Inferior parietal cortex (tissue), 1 donor: ENCODE results near the gene SVIL.
"Not testable (repeated sequence)": the region's sequence is repeated elsewhere in the genome, so short reads cannot be mapped to it uniquely, and the experiment has no call there.

Experiments used
- DNase-seq: peaks from one replicate; pipeline ENCODE4 v3.0.0-alpha.2; 2016; ENCODE audit errors: extremely low spot score

SVIL gene

DNA sequence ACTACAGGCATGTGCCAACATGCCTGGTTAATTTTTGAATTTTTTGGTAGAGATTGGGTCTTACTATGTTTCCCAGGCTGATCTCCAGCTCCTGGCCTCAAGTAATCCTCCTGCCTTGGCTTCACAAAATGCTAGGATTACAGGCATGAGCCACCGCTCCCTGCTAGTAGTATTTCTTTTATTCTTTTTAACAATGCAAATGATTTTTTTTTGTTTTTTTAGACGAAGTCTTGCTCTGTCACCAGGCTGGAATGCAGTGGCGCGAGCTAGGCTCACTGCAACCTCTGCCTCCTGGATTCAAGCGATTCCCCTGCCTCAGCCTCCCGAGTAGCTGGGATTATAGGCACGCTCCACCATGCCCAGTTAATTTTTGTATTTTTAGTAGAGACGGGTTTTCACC lies 58.1 kb downstream of the SVIL start:
- no peak for DNase-seq

- no peak for DNase-seq
Observed at GRCh38 chr10:29575098-29575455, 59.7 kb downstream of the SVIL start.

- DNase-seq: not testable (repeated sequence)
Observed at GRCh38 chr10:29574212-29575097, 60.3 kb downstream of the SVIL start.

- DNase-seq: not testable (repeated sequence)
Observed at GRCh38 chr10:29570248-29570647, 64.5 kb downstream of the SVIL start.

- no peak for DNase-seq
Observed at GRCh38 chr10:29569795-29570194, 65.0 kb downstream of the SVIL start.

DNA sequence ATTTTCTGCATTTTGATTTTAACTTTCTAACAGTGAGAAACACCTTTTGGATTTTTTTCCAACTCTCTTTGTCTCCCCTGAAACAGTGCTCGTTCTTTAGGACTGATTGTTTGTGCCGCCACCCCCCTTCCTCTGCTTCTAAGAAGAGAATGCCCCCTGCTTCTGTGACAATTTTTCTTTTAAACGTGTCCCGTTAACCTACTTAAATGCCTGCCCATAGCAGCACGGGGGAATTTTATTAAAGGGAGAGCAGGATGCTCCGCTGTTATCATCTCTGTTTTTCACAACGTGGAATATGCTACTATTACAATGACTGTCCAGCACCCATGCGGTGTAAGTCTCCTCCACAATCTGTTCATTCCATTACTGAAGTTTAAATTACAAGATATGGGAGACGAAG lies 67.8 kb downstream of the SVIL start:
- DNase-seq: no peak

DNA sequence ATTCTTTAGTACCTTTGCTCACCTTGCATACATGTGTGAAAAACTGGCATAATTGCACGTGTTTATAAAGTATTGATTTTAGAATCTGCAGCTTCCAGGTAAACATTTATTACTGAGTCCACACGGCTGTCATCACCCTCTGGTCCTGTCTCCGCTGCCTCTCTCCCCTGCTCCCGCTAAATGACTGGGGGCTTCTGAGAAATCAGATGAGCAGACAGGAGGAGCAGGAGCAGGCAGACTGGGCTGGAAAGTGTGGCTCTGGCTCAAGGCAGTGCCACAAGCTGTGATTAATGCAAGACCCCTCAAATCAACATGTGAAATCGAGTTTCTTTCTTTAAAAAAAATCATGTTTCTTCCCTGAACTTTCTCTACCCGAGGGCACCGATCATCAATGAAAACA lies 68.6 kb downstream of the SVIL start:
- DNase-seq: not testable (repeated sequence)

DNA sequence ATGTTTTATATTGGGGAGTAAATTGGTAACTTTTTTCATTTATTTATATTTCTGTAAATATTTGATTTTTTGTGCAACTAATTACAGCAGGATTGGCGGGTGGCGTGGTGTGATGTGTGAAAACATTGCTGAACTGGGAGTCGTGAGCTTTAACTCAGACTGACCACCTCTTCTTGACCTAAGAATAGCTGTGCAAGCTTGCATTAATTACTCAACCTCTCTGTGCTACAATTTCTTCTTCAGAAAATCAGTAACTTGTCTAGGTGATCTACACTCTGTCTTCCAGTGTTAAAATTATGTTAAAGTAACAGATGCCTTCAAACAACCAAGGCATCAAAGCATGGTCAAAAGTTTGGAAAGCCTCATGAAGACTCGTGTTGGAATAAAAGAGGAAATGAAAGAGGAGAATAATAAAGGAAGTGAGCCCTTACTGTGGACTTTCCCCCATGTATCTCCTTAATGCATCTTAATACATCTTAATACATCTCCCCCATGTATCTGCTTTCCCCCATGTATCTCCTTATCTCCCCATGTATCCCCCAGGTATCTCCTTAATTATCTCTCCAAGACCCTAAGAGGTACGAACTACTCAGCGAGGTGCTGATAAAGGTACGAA lies 71.2 kb downstream of the SVIL start:
- DNase-seq: no peak

DNA sequence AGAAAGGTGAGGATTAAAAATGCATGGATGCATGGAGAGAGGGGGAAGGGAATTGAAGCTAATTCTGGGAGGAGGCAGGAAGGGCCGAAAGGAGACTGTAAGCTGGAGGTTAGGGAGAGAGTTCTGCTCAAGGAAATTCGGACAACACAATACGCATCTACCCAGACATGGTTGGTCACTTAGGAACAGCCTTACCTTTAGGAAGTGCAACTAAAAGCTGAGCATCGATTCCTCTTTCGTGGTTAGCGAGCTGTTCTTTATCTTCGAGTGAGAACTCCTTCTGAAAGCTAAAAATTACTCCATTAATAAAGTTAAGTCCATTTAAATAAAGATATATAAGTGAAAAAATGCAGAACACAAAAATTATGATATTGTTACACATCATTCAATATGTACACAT lies 71.8 kb downstream of the SVIL start:
- not testable (repeated sequence) for DNase-seq

- no peak for DNase-seq
Observed at GRCh38 chr10:29559996-29560395, 74.8 kb downstream of the SVIL start.

GRCh38 chr10:29557665-29558064 lies 77.1 kb downstream of the SVIL start:
- DNase-seq: no peak

GRCh38 chr10:29555746-29556481 lies 78.9 kb downstream of the SVIL start:
- DNase-seq: no peak

DNA sequence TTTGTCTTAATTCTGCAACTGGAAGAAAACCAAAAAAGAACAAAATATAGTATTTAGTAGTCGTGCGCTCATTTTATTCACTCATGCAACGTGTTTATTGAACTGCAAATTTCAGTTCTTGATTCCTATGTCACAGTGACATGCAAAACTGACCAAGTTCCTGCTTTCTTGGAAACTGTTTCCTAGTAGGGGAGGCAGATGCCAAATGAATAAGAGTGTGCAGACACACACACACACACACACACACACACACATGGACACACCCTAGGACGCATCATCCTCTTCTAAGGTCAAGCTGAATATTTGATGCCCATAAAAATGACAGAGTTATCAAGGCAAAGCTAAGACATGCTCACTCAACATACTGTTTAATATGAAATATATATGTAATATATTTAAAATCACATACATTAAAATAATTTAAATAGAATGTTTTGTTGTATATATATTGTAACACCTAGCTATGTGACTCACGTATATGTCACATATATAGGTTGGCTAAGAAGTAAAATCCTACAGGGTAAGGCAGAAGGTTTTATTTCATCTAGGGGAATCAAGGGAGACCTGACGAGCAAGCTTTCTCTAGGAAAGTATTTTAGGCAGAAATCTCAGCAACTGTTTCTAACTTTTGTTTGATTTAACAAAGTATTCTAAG lies 79.6 kb downstream of the SVIL start:
- DNase-seq: no peak

DNA sequence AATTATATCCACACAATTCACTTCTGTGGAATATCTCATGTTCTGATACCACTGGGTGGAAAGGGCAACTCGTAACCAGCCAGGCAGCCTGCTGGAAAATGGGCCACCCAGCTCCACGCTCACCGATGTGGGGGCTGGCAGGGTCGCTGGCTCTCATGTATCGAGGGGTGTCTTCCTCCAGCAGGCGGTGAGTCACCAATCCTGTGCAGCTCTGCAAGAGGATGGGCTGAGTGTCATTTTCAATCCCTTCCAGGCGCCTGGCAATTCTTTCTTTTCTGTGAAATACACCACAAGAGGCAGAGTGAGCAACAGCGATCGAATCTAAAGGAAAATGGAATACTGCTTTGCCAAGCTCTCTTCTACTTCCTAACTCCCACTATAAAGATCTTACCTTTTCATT lies 80.1 kb downstream of the SVIL start:
- DNase-seq: no peak

GRCh38 chr10:29553544-29554250 lies 81.1 kb downstream of the SVIL start:
- no peak for DNase-seq

GRCh38 chr10:29553116-29553515 lies 81.7 kb downstream of the SVIL start:
- DNase-seq: not testable (repeated sequence)

GRCh38 chr10:29549493-29549892 lies 85.3 kb downstream of the SVIL start:
- DNase-seq: not testable (repeated sequence)

DNA sequence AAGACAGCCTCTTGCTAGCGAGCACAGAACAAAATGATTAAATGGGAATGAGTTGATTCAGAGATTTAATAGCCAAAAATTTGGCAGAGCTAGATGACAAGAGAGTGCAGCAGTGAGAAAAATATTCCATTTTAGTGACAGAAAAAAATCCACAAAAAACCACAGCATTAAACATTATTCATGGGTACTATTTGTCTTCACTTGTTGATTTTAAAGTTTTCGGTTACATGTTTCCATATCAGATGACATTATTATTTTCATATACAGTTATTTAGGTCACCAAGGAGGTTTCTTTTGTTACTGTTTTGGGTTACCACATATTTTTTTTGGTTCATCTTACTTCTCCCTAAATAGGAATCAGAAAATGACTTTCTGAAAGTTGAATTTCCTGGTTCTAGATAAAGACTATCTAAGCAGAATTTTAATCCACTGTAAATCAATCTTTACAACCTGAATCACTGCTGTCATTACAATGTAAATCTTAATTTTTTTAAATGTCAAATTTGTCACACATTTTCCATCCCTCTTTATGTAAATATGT lies 87.9 kb downstream of the SVIL start:
- no peak for DNase-seq

GRCh38 chr10:29545122-29545521 lies 89.6 kb downstream of the SVIL start:
- no peak for DNase-seq

- DNase-seq: no peak
Observed at GRCh38 chr10:29543715-29544114, 91.1 kb downstream of the SVIL start.

DNA sequence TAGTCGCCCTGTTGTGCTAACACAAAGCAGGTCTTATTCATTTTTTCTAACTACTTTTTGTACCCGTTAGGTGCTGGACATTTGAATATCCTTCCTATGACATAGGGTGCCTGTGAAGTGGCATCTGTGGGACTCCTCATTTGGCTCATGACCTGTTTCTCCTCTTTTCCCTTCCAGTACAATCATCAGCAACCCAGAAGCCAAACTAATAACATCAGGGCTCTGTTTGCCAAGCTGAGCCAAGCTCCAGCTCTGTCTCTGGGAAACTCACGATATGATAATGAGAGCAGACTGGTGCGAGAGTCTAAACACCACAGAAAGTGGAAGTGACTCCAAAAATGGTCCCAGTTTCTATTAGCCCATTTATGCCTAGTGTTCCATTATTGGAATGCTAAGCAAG lies 92.0 kb downstream of the SVIL start:
- no peak for DNase-seq
